Stimulated activated CD4-positive, alpha-beta T cell treated with anti-CD3 and anti-CD28 coated beads, Interleukin-15, amount 100 ng/mL, for 48 hours (primary cell): Measurements from ENCODE around the gene TNFAIP8.

ENCODE experiments used
- DNase-seq, 2 donors: peaks; one replicate each; pipeline ENCODE4 v3.0.0-alpha.2; 2020; ENCODE audit warnings: low read depth in 2 of 2

TNFAIP8 gene

DNA sequence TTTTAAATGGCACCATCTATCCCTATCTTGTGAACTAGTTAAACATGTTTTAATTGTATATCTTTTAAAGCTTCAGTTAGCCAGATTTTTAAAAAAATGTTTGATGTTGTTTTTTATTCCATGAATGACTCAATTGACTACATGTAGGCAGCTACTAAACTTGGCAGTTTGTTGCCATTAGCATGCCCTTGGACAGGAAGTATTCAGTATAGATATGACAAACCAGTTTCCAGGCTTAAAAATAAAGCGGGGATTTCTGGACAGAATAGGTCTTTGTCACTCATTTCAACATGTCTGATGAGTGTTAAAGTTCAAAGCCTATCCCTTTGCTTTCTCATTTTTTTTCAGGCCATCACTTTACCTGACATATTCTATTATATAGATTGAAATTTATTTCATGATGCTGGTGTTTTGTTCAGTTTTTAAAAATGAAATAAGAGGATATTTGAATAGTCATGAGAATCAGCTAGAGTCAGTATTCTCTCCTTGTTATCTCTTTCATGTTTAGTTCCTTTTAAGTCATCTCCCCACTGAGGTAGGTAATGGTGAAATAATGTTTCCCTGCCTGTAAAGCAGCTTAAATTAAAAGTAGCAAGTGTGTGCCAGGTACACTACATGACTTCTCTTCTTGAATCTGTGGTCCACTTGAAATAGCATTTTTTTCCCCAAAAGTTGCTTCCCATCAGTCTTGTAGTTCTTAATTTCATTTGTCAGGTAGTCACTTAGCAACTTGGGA lies 11.9 kb downstream of the TNFAIP8 start:
- DNase-seq = no peak

GRCh38 chr5:119368238-119368630 lies 12.4 kb downstream of the TNFAIP8 start:
- peak in 1 of 2 donors; percentile 41 for DNase-seq

DNA sequence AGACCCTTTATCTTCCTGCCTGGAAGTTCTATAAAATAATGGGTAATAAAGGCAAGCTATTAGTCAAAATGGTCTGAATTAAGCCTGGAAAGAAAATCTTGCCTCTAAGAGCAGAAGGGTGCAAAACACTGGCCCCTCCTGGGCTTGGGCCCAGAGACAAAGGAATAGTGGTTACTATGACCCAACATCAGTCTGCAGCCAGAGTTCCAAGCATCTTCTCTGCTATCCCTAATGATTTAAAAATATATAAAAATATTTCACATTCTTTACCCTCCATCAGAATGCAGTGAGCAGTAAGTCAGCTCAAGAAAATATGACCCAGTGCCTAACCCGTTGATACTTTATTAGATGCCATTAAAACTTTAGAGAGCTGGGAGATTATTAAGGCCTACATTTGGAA lies 14.7 kb downstream of the TNFAIP8 start:
- no peak for DNase-seq

DNA sequence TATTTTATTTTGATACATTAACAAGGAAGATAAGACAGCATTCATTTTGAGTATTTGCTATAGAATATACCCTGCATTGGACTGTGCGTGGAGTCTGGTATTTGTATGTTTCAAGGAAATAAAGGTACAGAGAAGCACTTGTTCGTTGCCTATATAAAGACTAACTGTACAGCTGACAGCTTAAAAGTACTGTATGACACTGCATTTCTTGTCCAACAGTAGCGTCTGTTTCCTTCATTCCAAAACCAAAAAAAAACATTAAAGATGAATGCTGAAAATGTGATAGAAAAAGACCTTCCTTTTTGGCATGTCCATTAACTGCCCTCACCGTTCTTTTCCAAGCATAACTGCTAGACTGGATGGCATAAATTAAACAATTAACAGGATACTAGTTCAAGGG lies 15.3 kb downstream of the TNFAIP8 start:
- no peak for DNase-seq

- no peak for DNase-seq
Measured at GRCh38 chr5:119373449-119373858, 17.6 kb downstream of the TNFAIP8 start.

DNA sequence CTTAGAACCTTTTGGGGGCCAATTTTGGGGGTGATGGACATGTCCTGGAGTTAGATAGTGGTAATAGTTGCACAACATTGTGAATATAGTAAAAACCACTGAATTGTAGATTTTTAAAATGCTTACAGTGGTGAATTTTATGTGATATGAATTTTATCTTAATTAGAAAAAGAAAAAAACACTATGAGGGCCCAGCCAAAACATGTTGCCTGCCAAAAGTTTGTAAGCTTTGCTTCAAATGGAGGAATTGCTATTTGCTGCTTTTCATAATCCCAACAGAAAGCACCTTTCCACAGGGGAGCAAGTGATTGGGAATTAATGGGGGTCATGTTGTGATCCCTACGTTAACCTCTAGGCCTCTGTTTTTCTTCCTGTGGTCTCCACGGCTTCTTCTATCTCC lies 19.1 kb downstream of the TNFAIP8 start:
- DNase-seq = no peak

DNA sequence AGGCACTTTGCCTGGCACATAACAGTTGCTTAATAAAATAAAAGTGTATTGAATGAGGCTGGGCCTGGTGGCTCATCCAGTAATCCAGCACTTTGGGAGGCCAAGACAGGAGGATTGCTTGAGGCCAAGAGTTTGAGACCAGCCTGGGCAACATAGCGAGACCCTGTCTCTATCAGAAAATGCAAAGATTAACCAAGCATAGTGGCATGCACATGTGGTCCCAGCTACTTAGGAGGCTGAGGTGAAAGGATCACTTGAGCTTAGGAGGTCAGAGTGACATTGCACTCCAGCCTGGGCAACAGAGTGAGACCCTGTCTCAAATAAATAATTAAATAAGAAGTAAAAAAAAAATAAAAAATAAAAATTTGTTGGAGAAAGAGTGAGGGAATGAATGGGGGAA lies 21.2 kb downstream of the TNFAIP8 start:
- DNase-seq = no peak

DNA sequence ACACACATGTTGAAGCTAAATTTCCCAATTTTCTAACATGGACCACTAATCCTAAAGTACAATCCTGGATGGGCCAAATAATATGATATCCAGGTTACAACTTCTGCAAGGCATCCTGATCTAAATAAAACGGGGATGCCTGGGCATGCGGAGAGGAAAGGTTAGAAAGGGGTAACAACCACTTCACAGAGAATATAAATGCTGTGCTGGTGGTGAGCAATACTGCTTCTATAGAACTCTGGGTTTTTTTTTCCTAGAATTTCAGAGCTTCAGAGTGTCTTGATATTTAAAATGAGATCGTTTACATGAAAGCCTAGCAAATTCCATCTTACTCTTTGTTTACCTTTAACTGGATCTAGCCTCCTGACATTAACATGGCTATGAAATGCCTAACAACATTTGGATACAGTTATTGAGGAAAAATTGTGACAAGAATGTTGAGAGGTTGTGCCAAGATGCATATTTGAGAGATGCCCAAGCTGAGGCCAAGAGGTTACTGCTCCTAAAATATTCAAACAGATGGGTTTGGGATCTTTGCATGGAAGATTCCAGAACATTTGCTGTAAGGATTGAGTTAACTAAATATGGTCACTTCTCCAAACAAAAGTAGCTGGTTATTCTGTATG lies 22.4 kb downstream of the TNFAIP8 start:
- DNase-seq = no peak

DNA sequence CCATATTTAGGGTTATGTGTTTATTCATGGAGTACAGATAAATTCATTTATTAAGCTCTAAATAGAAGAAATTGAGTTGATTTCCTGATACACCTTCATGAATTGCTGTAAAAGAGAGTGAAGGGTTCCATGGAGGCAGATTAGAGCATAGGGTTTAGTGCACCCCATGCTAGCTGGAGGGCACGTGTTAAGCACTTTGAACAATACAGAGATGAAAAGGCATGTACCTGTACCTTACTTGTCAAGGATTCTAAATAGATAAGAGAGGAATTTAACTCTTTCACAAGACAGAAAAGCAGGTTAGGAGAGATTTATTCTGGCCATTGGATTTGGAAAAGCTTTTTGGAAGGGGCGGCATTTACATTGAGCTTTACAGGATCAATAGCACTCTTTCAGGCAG lies 23.3 kb downstream of the TNFAIP8 start:
- no peak for DNase-seq

GRCh38 chr5:119379942-119380547 lies 24.2 kb downstream of the TNFAIP8 start:
- DNase-seq = no peak

DNA sequence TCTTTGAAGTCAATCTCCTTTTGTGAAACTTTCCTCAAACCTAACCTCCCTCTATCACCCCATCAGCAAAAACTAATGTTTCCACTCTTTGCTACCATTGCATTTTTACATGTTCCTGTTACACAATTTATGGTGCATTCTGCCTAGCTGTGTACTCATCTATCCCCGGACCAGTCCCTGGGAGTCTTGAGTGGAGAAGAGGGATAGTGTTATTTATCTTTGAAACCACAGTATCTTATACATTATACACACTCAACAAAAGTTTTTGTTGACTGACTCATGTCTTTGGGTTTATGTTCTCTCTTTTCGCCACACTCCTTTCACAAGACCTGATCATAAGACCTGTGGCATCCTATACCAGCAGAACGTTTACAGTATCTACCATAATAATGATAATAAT lies 26.4 kb downstream of the TNFAIP8 start:
- DNase-seq = no peak

GRCh38 chr5:119383008-119383407 lies 27.2 kb downstream of the TNFAIP8 start:
- no peak for DNase-seq

DNA sequence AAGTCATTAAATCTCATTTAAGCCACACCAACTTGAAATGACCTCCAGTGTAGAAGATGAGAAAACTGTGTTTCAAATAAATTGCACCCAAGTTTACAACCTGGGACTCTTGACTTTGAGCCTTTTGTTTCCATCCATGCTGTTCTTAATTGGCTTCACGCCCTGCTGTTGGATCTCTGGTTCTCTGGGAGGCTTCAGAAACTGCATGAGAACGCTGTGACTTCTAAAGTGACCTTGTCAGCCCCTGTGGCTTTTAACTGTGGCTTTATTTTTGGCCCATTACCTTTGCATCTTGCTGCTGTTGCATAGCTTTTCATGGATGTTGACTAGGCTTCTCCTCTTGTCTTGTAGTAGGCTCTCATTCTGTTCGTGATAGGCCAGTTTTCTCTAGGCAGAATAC lies 29.3 kb downstream of the TNFAIP8 start:
- DNase-seq = no peak

GRCh38 chr5:119385536-119386128 lies 29.8 kb downstream of the TNFAIP8 start:
- DNase-seq = no peak

- DNase-seq = no peak
Measured at GRCh38 chr5:119386596-119387344, 31.0 kb downstream of the TNFAIP8 start.

- DNase-seq = no peak
Measured at GRCh38 chr5:119387945-119388618, 32.3 kb downstream of the TNFAIP8 start.

GRCh38 chr5:119388619-119389190 lies 32.9 kb downstream of the TNFAIP8 start:
- DNase-seq = no peak

- no peak for DNase-seq
Measured at GRCh38 chr5:119389288-119390030, 33.6 kb downstream of the TNFAIP8 start.

DNA sequence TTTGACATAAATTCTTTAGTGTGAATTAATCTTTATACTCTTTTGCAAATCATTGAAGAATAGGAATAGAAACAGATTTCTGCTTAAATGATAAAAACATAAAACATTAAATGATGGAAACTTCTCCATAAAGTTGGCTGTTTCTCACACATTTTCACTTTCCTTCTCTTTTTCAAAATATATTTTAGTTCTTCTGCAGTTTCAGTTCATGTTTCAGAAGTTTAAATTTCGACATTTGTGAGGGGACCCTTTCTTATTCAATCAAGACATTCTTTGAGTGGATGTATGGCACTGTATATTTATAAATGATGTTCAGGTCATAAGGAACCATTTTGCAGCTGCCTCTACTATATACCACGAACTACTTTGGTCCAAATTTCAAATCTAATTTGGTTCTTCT lies 34.6 kb downstream of the TNFAIP8 start:
- DNase-seq = no peak

GRCh38 chr5:119393201-119393691 lies 37.4 kb downstream of the TNFAIP8 start:
- no peak for DNase-seq
